Thoracic aorta (tissue), 2 donors: ENCODE results near the gene KANSL2. TPM values are rescaled to one million over a fixed set of nuclear protein-coding genes. Genes with fewer than 3 reads are reported as not detected.

Source experiments
- ATAC-seq: fragments of 150-250 bp; one replicate; pipeline ENCODE4 v1.8.0; 2017; ENCODE audit warnings: low read depth; ENCODE audit not compliant: insufficient number of reproducible peaks, low FRiP score
- DNase-seq: peaks from one replicate; pipeline ENCODE4 v3.0.0-alpha.2; 2020; ENCODE audit warnings: low spot score
- H3K27ac ChIP-seq, 2 donors: fragments of 200-600 bp; sonication (generic); 1 replicate in 1 of 2; 2 replicates in 1 of 2; pipeline ENCODE4 v1.5.1; 2016; ENCODE audit warnings: mild to moderate bottlenecking in 2 of 2, moderate library complexity in 2 of 2
- H3K27me3 ChIP-seq: fragments of 200-600 bp; sonication (generic); replicated peaks from 2 replicates; pipeline ENCODE4 v1.6.0; 2016; ENCODE audit warnings: mild to moderate bottlenecking; ENCODE audit not compliant: insufficient read depth
- H3K36me3 ChIP-seq: fragments of 200-600 bp; sonication (generic); one replicate; pipeline ENCODE4 v1.5.1; 2016
- H3K4me1 ChIP-seq, 2 donors: fragments of 200-600 bp; sonication (generic); 1 replicate in 1 of 2; 2 replicates in 1 of 2; pipeline versions ENCODE4 v1.5.1 to v1.6.0; 2016; ENCODE audit warnings: low read depth in 2 of 2, mild to moderate bottlenecking in 1 of 2; ENCODE audit not compliant: control insufficient read depth in 1 of 2
- H3K4me3 ChIP-seq: fragments of 200-600 bp; sonication (generic); 2 replicates; pipeline ENCODE4 v1.5.1; 2016; ENCODE audit warnings: mild to moderate bottlenecking
- H3K9me3 ChIP-seq: fragments of 200-600 bp; sonication (generic); 2 replicates; pipeline ENCODE4 v1.5.1; 2016
- total RNA-seq, 2 donors: library from RNA; depleted of rRNA; stranded (reverse); fragments of >200 nt; gene quantifications; one replicate each; pipeline versions ENCODE4 v1.1.0 to v1.2.3, GENCODE V29; 2016
- TF ChIP-seq, protein P1 (sequence below): fragments of 200-600 bp; sonication (generic); IDR thresholded peaks from one replicate; pipeline ENCODE4 v1.5.1; 2019; ENCODE audit warnings: antibody characterized with exemption

The KANSL2 gene
- total RNA-seq, 2 donors from 2014 or later = 31.3 to 36.0 TPM

DNA sequence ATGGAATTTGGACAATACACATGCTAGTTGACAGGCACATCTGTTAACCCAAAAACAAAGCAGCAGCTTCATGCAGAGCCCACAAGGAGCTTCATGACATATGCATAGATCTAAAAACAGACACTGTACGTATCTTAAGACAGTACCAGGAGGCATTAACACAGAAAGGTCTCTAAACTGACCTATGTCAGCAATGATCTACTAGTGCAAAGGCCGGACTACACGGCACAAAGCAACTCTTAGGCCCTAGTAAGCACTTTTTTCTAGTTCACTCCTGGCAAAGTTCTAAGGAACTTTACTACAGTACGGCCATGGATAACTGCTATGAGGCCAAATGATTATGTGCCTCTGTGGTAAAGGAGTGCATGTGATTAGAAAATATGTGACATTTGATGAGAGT is 8.4 kb upstream of the KANSL2 start:
- Histone ChIP-seq H3K27ac (no peak overlapping the region), H3K4me1 (peaks cover 0 to 15% of the 10 kb centered on the region in 2 donors), H3K9me3 (no peaks in the 10 kb centered on the region), H3K27me3 (no peaks in the 10 kb centered on the region), H3K4me3 (no peak overlapping the region), H3K36me3 (peaks cover 27% of the 10 kb centered on the region)
- DNase-seq = no peak
- no peak for ATAC-seq
- TF ChIP-seq, protein P1, sequence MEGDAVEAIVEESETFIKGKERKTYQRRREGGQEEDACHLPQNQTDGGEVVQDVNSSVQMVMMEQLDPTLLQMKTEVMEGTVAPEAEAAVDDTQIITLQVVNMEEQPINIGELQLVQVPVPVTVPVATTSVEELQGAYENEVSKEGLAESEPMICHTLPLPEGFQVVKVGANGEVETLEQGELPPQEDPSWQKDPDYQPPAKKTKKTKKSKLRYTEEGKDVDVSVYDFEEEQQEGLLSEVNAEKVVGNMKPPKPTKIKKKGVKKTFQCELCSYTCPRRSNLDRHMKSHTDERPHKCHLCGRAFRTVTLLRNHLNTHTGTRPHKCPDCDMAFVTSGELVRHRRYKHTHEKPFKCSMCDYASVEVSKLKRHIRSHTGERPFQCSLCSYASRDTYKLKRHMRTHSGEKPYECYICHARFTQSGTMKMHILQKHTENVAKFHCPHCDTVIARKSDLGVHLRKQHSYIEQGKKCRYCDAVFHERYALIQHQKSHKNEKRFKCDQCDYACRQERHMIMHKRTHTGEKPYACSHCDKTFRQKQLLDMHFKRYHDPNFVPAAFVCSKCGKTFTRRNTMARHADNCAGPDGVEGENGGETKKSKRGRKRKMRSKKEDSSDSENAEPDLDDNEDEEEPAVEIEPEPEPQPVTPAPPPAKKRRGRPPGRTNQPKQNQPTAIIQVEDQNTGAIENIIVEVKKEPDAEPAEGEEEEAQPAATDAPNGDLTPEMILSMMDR = no peak

DNA sequence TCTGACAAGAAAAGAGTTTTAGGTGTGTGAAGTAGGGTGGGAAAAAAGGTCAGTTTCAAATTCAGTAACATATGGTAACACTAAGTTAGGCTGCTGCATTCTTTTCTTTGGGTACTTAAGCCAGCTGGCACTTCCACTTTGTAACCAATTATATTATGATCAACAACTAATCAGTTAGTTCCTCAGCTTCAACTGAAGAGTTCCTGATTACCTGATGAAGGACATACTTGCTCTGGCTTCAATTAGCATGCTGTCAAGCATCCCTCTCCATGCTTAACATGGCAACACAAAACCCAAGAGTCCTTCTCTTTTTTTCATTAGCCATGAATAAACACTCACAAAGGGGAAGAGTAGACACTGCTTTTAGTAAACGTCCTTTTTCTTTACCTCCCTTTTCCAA is 6.8 kb upstream of the KANSL2 start:
- Histone ChIP-seq H3K4me1 (peaks cover 0 to 15% of the 10 kb centered on the region in 2 donors), H3K36me3 (peaks cover 13% of the 10 kb centered on the region), H3K27me3 (no peaks in the 10 kb centered on the region), H3K9me3 (no peaks in the 10 kb centered on the region), H3K4me3 (no peak overlapping the region), H3K27ac (no peak overlapping the region)
- TF ChIP-seq, protein P1 = no peak
- DNase-seq = no peak
- ATAC-seq = no peak

DNA sequence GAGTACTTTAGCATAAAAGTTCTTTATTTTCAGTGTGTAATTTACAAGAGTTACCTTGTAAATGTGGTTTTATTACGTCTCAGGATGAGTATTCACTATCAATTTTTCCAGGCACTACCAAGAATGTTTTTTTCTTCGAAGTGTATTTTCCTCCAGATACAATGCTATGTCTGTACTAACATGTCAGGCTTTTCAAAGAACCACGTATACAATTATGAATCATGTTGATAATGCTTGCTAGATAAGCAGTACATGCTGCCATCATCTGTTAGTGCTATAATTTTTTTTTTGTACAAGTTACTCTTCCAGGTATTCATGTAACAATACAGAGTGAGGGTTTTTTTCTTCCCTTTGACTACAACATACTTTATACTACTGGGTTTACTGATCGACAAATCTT is 5.6 kb upstream of the KANSL2 start:
- Histone ChIP-seq H3K4me1 (peaks cover 0 to 15% of the 10 kb centered on the region in 2 donors), H3K27me3 (no peaks in the 10 kb centered on the region)
- no peak for ATAC-seq

DNA sequence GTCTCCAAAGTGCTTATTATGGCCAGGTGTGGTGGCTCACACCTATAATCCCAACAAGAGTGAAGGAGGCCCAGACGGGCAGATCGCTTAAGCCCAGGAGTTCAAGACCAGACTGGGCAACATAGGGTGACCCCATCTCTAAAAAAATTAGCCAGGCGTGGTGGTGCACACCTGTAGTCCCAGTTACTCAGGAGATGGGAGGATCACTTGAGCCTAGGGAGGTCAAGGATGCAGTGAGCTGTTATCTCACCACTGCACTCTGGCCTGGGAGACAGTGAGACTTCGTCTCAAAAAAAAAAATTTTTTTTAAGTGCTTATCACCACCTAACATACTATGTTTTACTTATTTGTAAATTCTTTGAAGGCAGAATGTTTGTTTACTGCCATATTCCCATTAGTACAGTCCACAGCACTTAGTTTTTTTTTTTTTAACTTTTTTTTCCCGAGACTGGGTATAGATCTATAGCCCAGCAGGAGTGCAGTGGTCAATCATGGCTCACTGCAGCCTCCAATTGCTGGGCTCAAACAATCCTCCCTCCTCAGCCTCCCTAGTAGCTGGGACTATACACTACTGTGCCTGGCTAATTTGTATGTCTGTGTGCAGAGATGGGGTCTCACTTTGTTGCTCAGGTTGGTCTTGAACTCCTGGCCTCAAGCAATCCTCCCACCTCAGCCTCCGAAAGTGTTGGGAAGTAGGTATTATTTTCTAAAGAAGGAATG is 4.7 kb upstream of the KANSL2 start:
- no peak overlapping the region for H3K27ac ChIP-seq
- no peak overlapping the region for H3K4me3 ChIP-seq
- TF ChIP-seq, protein P1 = no peak
- H3K4me1 ChIP-seq = peaks cover 0 to 11% of the 10 kb centered on the region in 2 donors
- no peaks in the 10 kb centered on the region for H3K36me3 ChIP-seq
- no peak for DNase-seq
- no peak for ATAC-seq
- H3K9me3 ChIP-seq = no peaks in the 10 kb centered on the region
- H3K27me3 ChIP-seq = no peaks in the 10 kb centered on the region

More for the DNA sequence above, 5.6 kb upstream of the KANSL2 start:
- TF ChIP-seq, protein P1 = no peak
- no peak for DNase-seq
- peaks cover under 1% of the 10 kb centered on the region for H3K36me3 ChIP-seq
- no peaks in the 10 kb centered on the region for H3K9me3 ChIP-seq
- no peak overlapping the region for H3K27ac ChIP-seq
- no peak overlapping the region for H3K4me3 ChIP-seq

DNA sequence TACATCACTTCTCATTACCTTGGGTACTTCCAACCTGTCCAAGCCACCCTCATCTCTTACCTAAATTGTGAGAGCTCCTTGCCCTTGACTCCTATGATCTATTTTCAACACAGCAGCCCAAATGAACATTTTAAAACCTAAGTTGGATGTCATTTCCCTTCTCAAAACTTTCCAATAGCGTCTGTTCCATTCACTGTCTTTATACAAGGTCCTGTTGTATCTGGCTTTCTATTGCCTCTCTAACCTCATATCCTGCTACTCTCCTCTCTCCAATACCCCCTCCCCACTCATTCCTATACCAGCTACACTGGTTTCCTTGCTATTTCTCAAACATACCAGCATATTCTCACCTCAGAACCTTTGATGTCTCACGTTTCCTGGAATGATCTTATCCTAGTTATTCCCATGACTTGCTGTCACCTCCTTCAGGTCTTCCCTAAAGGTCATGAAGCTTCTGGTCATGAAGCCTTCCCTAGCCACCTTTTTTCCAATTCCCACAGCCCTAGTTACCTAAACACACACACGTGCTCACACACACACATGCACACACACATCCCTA is 4.1 kb upstream of the KANSL2 start:
- Histone ChIP-seq H3K4me1 (peaks cover 2 to 5% of the 10 kb centered on the region in 2 donors), H3K4me3 (no peak overlapping the region), H3K27me3 (no peaks in the 10 kb centered on the region), H3K27ac (no peak overlapping the region), H3K36me3 (no peaks in the 10 kb centered on the region), H3K9me3 (no peaks in the 10 kb centered on the region)
- TF ChIP-seq, protein P1 = no peak
- DNase-seq (no peak), ATAC-seq (no peak)
